ENCODE results near the gene CKM.

The CKM gene

DNA sequence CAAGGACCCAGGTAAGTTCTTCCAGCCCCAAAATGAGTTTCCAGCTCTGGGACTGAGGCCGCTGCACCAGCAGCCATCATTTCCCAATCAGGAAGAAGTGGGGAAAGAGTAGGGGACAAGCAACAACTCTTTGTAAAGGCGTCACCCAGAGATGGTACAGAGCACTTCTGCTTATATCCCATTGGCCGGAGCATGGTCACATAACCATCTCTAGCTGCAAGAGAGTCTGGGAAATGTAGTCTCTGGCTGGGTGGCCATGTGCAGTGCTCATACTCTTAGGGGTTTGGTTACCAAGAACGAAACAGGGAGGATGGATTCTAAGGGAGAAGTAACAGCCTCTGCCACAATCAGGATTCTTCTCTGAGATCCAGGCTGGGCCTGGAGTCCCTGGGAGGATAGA, 26.3 kb downstream of the CKM start:
- peaks cover 10% of the 10 kb centered on the region for H3K4me1 Mint-ChIP-seq (ENCODE audit: low read depth)
- no peak overlapping the region for H3K27ac Mint-ChIP-seq
- peaks cover 60% of the 10 kb centered on the region for H3K36me3 Mint-ChIP-seq (ENCODE audit: low read depth)
- H3K4me3 Mint-ChIP-seq, result no peak overlapping the region
- DNase-seq, result no peak
- no peaks in the 10 kb centered on the region for H3K9me3 Mint-ChIP-seq
- no peaks in the 10 kb centered on the region for H3K27me3 Mint-ChIP-seq

DNA sequence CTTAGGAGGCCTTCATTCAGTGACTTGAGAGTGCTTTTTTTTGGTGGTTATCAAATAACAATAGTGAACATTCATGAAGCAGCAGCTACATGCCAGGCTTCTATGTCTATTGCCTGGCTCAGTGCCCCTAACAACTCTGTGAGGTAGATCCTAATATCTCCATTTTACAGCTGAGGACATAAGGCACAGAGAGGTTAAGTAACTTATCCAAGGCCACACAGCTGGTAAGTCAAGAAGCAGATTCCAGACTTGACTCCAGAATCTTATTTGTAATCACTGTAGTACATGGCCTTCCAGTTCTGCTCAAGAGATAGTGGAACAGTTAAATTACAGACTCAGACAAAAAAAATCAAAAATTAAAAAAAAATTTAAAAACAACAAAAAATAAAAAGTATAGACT, 26.8 kb downstream of the CKM start:
- Mint-ChIP-seq H3K36me3 (ENCODE audit: low read depth) (peaks cover 63% of the 10 kb centered on the region), H3K27me3 (no peaks in the 10 kb centered on the region), H3K9me3 (no peaks in the 10 kb centered on the region), H3K4me3 (no peak overlapping the region), H3K27ac (no peak overlapping the region), H3K4me1 (ENCODE audit: low read depth) (peaks cover 10% of the 10 kb centered on the region)
- no peak for DNase-seq

GRCh38 chr19:45294291-45295029, 28.2 kb downstream of the CKM start:
- H3K27me3 Mint-ChIP-seq, result no peaks in the 10 kb centered on the region
- H3K27ac Mint-ChIP-seq, result no peak overlapping the region
- DNase-seq, result no peak
- peaks cover 10% of the 10 kb centered on the region for H3K4me1 Mint-ChIP-seq (ENCODE audit: low read depth)
- H3K9me3 Mint-ChIP-seq, result no peaks in the 10 kb centered on the region
- peaks cover 57% of the 10 kb centered on the region for H3K36me3 Mint-ChIP-seq (ENCODE audit: low read depth)
- H3K4me3 Mint-ChIP-seq, result no peak overlapping the region

GRCh38 chr19:45293682-45294081, 29.0 kb downstream of the CKM start:
- Mint-ChIP-seq H3K27me3 (no peaks in the 10 kb centered on the region), H3K36me3 (ENCODE audit: low read depth) (peaks cover 55% of the 10 kb centered on the region), H3K4me3 (no peak overlapping the region), H3K4me1 (ENCODE audit: low read depth) (peaks cover 10% of the 10 kb centered on the region), H3K27ac (no peak overlapping the region), H3K9me3 (no peaks in the 10 kb centered on the region)
- no peak for DNase-seq

- no peaks in the 10 kb centered on the region for H3K9me3 Mint-ChIP-seq
- no peak overlapping the region for H3K27ac Mint-ChIP-seq
- no peak for DNase-seq
- no peaks in the 10 kb centered on the region for H3K27me3 Mint-ChIP-seq
- peaks cover 10% of the 10 kb centered on the region for H3K4me1 Mint-ChIP-seq (ENCODE audit: low read depth)
- H3K4me3 Mint-ChIP-seq, result no peak overlapping the region
- peaks cover 53% of the 10 kb centered on the region for H3K36me3 Mint-ChIP-seq (ENCODE audit: low read depth)
Measured at GRCh38 chr19:45291834-45292233, 30.8 kb downstream of the CKM start.

DNA sequence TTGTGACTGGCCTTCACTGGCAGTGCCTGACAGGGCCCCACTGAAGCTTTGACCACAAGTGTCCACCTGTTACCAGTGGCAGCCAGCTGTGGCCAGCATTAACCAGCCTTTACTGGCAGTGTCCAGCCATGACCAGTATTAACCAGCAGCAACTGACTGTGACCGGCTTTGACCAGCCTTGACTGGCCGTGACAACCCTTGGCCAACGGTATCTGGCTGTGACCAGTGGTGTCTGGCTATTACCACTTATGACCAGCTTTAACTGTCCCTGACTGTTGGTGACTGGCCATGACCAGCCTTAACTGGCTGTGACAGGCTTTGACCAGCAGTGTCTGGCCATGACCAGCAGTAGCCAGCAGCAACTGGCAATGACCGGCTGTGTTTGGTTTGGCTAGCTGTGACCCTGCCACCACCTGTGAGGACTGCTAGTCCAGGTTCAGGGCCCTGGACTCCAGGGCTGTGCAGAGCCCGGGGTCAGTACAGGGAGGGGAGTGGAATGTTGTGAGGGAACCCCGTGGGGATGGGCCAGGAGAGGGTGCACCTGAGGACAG, 32.2 kb downstream of the CKM start:
- DNase-seq, result no peak
- peaks cover 10% of the 10 kb centered on the region for H3K4me1 Mint-ChIP-seq (ENCODE audit: low read depth)
- no peaks in the 10 kb centered on the region for H3K27me3 Mint-ChIP-seq
- H3K9me3 Mint-ChIP-seq, result no peaks in the 10 kb centered on the region
- no peak overlapping the region for H3K27ac Mint-ChIP-seq
- H3K36me3 Mint-ChIP-seq (ENCODE audit: low read depth), result peaks cover 53% of the 10 kb centered on the region
- no peak overlapping the region for H3K4me3 Mint-ChIP-seq

GRCh38 chr19:45283443-45284033, 39.1 kb downstream of the CKM start:
- H3K9me3 Mint-ChIP-seq, result no peaks in the 10 kb centered on the region
- no peak for DNase-seq
- H3K4me3 Mint-ChIP-seq, result no peak overlapping the region
- peaks cover 54% of the 10 kb centered on the region for H3K36me3 Mint-ChIP-seq (ENCODE audit: low read depth)
- no peak overlapping the region for H3K27ac Mint-ChIP-seq
- peaks cover 3% of the 10 kb centered on the region for H3K4me1 Mint-ChIP-seq (ENCODE audit: low read depth)
- no peaks in the 10 kb centered on the region for H3K27me3 Mint-ChIP-seq

GRCh38 chr19:45280471-45280961, 42.2 kb downstream of the CKM start:
- no peak overlapping the region for H3K27ac Mint-ChIP-seq
- no peak overlapping the region for H3K4me3 Mint-ChIP-seq
- peaks cover 3% of the 10 kb centered on the region for H3K4me1 Mint-ChIP-seq (ENCODE audit: low read depth)
- H3K27me3 Mint-ChIP-seq, result no peaks in the 10 kb centered on the region
- no peaks in the 10 kb centered on the region for H3K9me3 Mint-ChIP-seq
- no peak for DNase-seq
- peaks cover 57% of the 10 kb centered on the region for H3K36me3 Mint-ChIP-seq (ENCODE audit: low read depth)

DNA sequence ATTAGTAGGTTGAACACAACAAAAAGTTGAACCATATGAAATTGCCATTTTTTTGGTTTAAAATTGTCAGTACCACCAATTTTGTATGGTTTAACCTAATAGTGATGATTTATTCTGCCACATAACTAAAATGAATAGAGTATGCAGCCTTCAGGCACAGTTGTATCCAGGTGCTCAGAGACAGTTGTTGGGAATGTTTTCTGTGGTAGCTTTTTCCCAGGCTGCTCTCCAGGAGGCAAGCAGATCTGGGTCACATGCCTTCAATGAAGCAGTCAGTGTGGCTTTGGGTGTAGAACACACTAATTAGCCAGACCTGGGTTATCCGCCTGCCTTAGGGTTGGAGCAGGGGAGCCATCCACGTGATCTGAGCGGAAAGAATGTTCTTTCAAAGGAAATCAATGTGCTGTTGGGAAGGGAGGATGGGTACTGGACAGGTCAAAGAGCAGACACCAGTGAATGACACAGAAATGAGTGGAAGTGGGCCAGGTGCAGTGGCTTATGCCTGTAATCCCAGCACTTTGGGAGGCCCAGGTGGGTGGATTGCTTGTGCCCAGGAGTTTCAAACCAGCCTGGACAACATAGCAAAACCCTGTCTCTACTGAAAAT, 43.0 kb downstream of the CKM start:
- Mint-ChIP-seq H3K27ac (no peak overlapping the region), H3K27me3 (no peaks in the 10 kb centered on the region), H3K4me1 (ENCODE audit: low read depth) (peaks cover 3% of the 10 kb centered on the region), H3K4me3 (no peak overlapping the region), H3K36me3 (ENCODE audit: low read depth) (peaks cover 60% of the 10 kb centered on the region), H3K9me3 (no peaks in the 10 kb centered on the region)
- DNase-seq, result no peak

DNA sequence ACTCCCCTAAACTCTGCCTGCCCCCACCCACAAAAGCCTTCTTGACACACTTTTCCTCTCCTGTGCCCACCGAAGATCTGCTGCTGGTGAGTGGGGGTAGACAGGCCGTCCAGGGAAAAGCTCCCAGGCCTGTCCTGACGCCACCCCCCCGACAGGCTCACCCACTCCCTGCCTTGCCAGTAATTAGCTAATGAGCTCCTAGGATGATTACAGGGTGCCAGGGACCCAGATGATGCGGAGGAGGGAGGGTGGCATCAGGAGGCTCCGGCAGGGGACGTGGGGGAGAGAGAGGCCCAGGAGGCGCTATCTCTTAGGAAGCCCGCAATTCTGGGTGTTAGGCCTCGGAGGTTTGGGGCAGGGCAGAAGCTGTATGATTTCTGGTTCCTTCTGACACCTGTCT, 44.6 kb downstream of the CKM start:
- no peaks in the 10 kb centered on the region for H3K4me1 Mint-ChIP-seq (ENCODE audit: low read depth)
- H3K27me3 Mint-ChIP-seq, result no peaks in the 10 kb centered on the region
- no peak for DNase-seq
- no peak overlapping the region for H3K27ac Mint-ChIP-seq
- peaks cover 67% of the 10 kb centered on the region for H3K36me3 Mint-ChIP-seq (ENCODE audit: low read depth)
- no peaks in the 10 kb centered on the region for H3K9me3 Mint-ChIP-seq
- no peak overlapping the region for H3K4me3 Mint-ChIP-seq

DNA sequence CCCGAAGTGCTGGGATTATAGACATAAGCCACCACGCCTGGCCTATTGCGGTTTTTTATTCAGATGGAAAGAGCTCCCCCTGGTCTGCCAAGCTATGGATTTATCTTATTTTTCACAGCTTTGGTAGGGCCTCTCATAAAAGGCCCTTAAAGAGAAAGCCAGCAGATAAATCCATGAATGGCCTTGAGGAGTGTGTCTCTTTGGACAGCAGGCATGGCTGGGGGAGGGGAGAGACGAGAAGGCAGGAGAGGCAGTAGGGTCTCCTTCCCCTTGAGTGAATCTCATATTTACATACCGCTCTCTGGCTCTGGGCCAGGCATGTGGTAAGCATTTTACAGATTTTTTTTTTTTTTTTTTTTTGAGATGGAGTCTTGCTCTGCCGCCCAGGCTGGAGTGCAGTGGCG, 46.4 kb downstream of the CKM start:
- H3K4me3 Mint-ChIP-seq, result no peak overlapping the region
- peaks cover 74% of the 10 kb centered on the region for H3K36me3 Mint-ChIP-seq (ENCODE audit: low read depth)
- H3K9me3 Mint-ChIP-seq, result no peaks in the 10 kb centered on the region
- no peak for DNase-seq
- no peaks in the 10 kb centered on the region for H3K27me3 Mint-ChIP-seq
- no peak overlapping the region for H3K27ac Mint-ChIP-seq
- H3K4me1 Mint-ChIP-seq (ENCODE audit: low read depth), result no peaks in the 10 kb centered on the region

GRCh38 chr19:45275370-45275971, 47.2 kb downstream of the CKM start:
- H3K9me3 Mint-ChIP-seq, result no peaks in the 10 kb centered on the region
- H3K27me3 Mint-ChIP-seq, result no peaks in the 10 kb centered on the region
- peaks cover 71% of the 10 kb centered on the region for H3K36me3 Mint-ChIP-seq (ENCODE audit: low read depth)
- no peak for DNase-seq
- no peak overlapping the region for H3K27ac Mint-ChIP-seq
- no peaks in the 10 kb centered on the region for H3K4me1 Mint-ChIP-seq (ENCODE audit: low read depth)
- no peak overlapping the region for H3K4me3 Mint-ChIP-seq

- Mint-ChIP-seq H3K27me3 (no peaks in the 10 kb centered on the region), H3K4me3 (no peak overlapping the region), H3K9me3 (no peaks in the 10 kb centered on the region), H3K4me1 (ENCODE audit: low read depth) (no peaks in the 10 kb centered on the region), H3K36me3 (ENCODE audit: low read depth) (peaks cover 63% of the 10 kb centered on the region), H3K27ac (no peak overlapping the region)
- DNase-seq, result no peak
Measured at GRCh38 chr19:45273521-45273855, 49.2 kb downstream of the CKM start.

DNA sequence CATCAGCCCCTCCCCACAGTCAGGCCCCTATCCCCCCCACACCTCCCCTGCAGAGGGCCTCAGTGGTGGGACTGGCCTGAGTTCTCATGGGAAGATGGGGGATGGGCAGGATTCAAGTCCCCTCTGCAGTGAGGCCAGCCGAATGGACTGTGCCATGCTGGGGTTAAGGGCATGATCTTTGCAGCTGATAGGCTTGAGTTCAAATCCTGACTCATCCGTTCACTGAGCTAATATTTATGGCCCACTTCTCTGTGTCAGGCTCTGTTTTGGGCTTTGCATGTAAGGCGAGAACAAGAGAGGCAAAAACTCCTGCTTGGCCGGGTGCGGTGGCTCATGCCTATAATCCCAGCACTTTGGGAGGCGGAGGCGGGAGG, 51.0 kb downstream of the CKM start:
- no peak overlapping the region for H3K4me3 Mint-ChIP-seq
- H3K36me3 Mint-ChIP-seq (ENCODE audit: low read depth), result peaks cover 58% of the 10 kb centered on the region
- no peak for DNase-seq
- no peak overlapping the region for H3K27ac Mint-ChIP-seq
- H3K27me3 Mint-ChIP-seq, result no peaks in the 10 kb centered on the region
- no peaks in the 10 kb centered on the region for H3K9me3 Mint-ChIP-seq
- no peaks in the 10 kb centered on the region for H3K4me1 Mint-ChIP-seq (ENCODE audit: low read depth)

Data from activated T-cell treated with anti-CD3 and anti-CD28 coated beads, Interleukin-2, amount 50 U/mL, for 24 hours (primary cell).